Measurements from ENCODE around the gene ATP8B2.
"Not testable (repeated sequence)": the region's sequence is repeated elsewhere in the genome, so short reads cannot be mapped to it uniquely, and the experiment has no call there.

The ATP8B2 gene

DNA sequence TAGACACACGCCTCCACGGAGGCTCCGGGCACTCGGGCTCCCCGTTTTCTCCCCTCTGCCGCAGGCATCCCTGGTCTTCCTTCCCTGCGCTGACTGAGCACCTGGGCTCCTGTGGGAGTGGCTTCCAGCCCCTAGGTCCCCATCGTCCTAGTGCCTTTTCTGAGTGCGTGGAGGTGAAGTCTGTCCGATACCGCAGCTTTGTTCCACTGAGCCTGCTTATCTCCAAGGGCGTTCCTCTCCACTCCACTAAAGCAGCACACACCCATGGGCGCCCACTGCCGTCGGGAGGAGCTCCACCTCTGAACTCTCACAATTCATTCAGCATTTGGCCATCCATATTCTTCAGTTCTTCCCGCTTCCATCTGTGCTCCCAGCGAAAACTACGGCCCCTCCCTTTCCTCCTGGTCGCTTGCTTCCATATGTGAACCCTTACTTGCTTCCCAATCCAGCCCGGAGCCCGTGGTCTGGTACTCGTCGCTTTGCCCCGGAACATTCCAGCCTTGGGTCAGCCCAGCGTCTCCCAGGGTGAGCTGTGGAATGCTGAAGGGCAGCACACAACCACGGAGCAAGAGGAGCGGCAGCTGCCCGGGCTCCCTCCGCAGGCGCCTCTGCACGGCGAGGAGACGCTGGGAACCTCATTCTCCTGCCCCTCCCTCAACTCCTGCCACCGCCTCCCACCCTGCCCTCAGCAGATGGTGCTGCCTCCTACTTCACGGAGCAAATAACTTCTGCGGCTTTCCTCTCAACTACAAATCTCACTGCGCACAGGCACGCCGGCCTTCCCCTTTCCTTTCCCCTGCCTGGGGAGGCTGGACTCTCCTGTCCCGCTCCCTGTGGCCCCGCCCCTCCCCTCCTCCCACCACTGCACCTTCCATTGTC lies 27.5 kb downstream of the ATP8B2 start:
- no peak for TF ChIP-seq FOXM1 (IDR thresholded peaks at IDR 0.05; ENCODE audit: borderline replicate concordance)
- no peak for TF ChIP-seq CTBP1 (IDR thresholded peaks at IDR 0.05; ENCODE audit: borderline replicate concordance)
- TF ChIP-seq FOXA1 (IDR thresholded peaks at IDR 0.05) = no peak
- no peak for TF ChIP-seq BHLHE40 (IDR thresholded peaks at IDR 0.05; ENCODE audit: borderline replicate concordance)
- TF ChIP-seq HDGF (IDR thresholded peaks at IDR 0.05; ENCODE audit: borderline replicate concordance) = no peak
- TF ChIP-seq SP1 (IDR thresholded peaks at IDR 0.05) = no peak
- TF ChIP-seq ELF4 (IDR thresholded peaks at IDR 0.05) = no peak
- TF ChIP-seq LEF1 (IDR thresholded peaks at IDR 0.05; ENCODE audit: borderline replicate concordance) = no peak
- TF ChIP-seq FOXK2 (IDR thresholded peaks at IDR 0.05) = no peak
- TF ChIP-seq, protein P1, sequence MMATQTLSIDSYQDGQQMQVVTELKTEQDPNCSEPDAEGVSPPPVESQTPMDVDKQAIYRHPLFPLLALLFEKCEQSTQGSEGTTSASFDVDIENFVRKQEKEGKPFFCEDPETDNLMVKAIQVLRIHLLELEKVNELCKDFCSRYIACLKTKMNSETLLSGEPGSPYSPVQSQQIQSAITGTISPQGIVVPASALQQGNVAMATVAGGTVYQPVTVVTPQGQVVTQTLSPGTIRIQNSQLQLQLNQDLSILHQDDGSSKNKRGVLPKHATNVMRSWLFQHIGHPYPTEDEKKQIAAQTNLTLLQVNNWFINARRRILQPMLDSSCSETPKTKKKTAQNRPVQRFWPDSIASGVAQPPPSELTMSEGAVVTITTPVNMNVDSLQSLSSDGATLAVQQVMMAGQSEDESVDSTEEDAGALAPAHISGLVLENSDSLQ (IDR thresholded peaks at IDR 0.05) = no peak
- TF ChIP-seq TARDBP (IDR thresholded peaks at IDR 0.05) = no peak
- no peak for TF ChIP-seq ZNF384 (IDR thresholded peaks at IDR 0.05)
- TF ChIP-seq NFRKB (IDR thresholded peaks at IDR 0.05) = no peak
- no peak for TF ChIP-seq SUZ12 (IDR thresholded peaks at IDR 0.05)
- TF ChIP-seq ARNT (IDR thresholded peaks at IDR 0.05) = no peak
- POLR2A ChIA-PET = no interaction called here
- CTCF ChIA-PET = interaction anchor here (0.7 to 1.6 kb wide), 4 partner anchors 8 to 194 kb away, joined by 3 to 6 read pairs (median 4); no protein-coding TSS in a partner anchor
- no peak for DNase-seq (ENCODE audit: extremely low spot score)

DNA sequence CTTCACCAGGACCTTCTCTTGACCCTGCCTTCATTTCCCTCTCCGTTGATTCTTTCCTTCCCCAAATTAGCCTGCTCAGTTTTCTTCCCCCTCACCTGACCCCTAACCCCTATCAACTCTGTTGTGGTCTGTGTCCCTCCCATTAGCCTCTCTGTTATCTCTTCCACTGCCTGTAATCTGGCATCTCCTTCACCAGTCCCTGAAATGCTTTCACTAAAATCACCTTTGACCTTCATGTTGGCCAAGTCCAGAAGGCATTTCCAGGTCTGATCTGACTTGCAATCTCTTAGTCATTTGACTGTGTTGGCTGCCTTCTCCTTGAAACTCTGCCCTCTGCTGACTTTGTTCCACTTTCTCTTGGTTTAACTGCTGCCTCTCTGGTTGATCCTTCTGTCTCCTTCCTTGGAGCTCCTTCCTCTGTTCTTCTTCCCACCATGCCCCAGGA lies 28.2 kb downstream of the ATP8B2 start:
- TF ChIP-seq L3MBTL2 (conservative IDR thresholded peaks at IDR 0.05) = no peak
- TF ChIP-seq HDGF (IDR thresholded peaks at IDR 0.05; ENCODE audit: borderline replicate concordance) = no peak
- no peak for TF ChIP-seq BHLHE40 (IDR thresholded peaks at IDR 0.05; ENCODE audit: borderline replicate concordance)
- no peak for TF ChIP-seq NFRKB (IDR thresholded peaks at IDR 0.05)
- no peak for TF ChIP-seq ARNT (IDR thresholded peaks at IDR 0.05)
- TF ChIP-seq FOXM1 (IDR thresholded peaks at IDR 0.05; ENCODE audit: borderline replicate concordance) = no peak
- no peak for TF ChIP-seq FOXK2 (IDR thresholded peaks at IDR 0.05)
- no peak for TF ChIP-seq CTBP1 (IDR thresholded peaks at IDR 0.05; ENCODE audit: borderline replicate concordance)
- TF ChIP-seq, protein P1 (IDR thresholded peaks at IDR 0.05) = no peak
- TF ChIP-seq SUZ12 (IDR thresholded peaks at IDR 0.05) = no peak
- no peak for TF ChIP-seq SP1 (IDR thresholded peaks at IDR 0.05)
- TF ChIP-seq TARDBP (IDR thresholded peaks at IDR 0.05) = no peak
- no peak for TF ChIP-seq LEF1 (IDR thresholded peaks at IDR 0.05; ENCODE audit: borderline replicate concordance)
- TF ChIP-seq ZNF384 (IDR thresholded peaks at IDR 0.05) = no peak
- no peak for TF ChIP-seq FOXA1 (IDR thresholded peaks at IDR 0.05)
- no peak for TF ChIP-seq ELF4 (IDR thresholded peaks at IDR 0.05)
- POLR2A ChIA-PET = no interaction called here
- CTCF ChIA-PET = interaction anchor here (0.6 to 1.6 kb wide), 4 partner anchors 9 to 193 kb away, joined by 3 to 6 read pairs (median 4); no protein-coding TSS in a partner anchor
- DNase-seq (ENCODE audit: extremely low spot score) = peak; percentile 41

DNA sequence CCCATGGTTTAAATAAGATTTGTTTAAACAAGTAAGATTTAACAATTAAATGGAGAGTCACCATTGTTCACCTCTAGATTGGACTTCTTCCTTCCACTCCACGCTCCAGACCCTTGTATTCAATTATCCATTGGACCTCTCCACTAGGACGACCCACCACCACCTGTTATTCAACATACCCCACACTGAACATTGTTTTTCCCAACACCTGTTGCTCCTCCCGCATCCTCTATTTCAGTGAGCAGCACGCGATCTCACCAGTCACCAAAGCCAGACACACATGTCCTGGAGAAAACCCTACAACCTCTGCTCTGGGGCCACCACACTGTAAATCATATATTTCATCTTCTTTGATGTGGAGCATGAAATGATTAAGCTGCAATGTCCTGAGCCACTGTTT lies 28.6 kb downstream of the ATP8B2 start:
- DNase-seq (ENCODE audit: extremely low spot score) = peak; percentile 4
- CTCF ChIA-PET = interaction anchor here (0.6 to 1.6 kb wide), 4 partner anchors 9 to 193 kb away, joined by 3 to 6 read pairs (median 4); no protein-coding TSS in a partner anchor
- POLR2A ChIA-PET = no interaction called here
- TF ChIP-seq CTBP1 (IDR thresholded peaks at IDR 0.05; ENCODE audit: borderline replicate concordance) = no peak
- no peak for TF ChIP-seq SP1 (IDR thresholded peaks at IDR 0.05)
- no peak for TF ChIP-seq NFRKB (IDR thresholded peaks at IDR 0.05)
- TF ChIP-seq, protein P1 (IDR thresholded peaks at IDR 0.05) = no peak
- no peak for TF ChIP-seq ZNF384 (IDR thresholded peaks at IDR 0.05)
- no peak for TF ChIP-seq L3MBTL2 (conservative IDR thresholded peaks at IDR 0.05)
- TF ChIP-seq HDGF (IDR thresholded peaks at IDR 0.05; ENCODE audit: borderline replicate concordance) = no peak
- TF ChIP-seq FOXK2 (IDR thresholded peaks at IDR 0.05) = no peak
- no peak for TF ChIP-seq FOXM1 (IDR thresholded peaks at IDR 0.05; ENCODE audit: borderline replicate concordance)
- no peak for TF ChIP-seq LEF1 (IDR thresholded peaks at IDR 0.05; ENCODE audit: borderline replicate concordance)
- TF ChIP-seq ELF4 (IDR thresholded peaks at IDR 0.05) = no peak
- no peak for TF ChIP-seq ARNT (IDR thresholded peaks at IDR 0.05)
- no peak for TF ChIP-seq BHLHE40 (IDR thresholded peaks at IDR 0.05; ENCODE audit: borderline replicate concordance)
- TF ChIP-seq FOXA1 (IDR thresholded peaks at IDR 0.05) = no peak
- no peak for TF ChIP-seq TARDBP (IDR thresholded peaks at IDR 0.05)
- no peak for TF ChIP-seq SUZ12 (IDR thresholded peaks at IDR 0.05)

DNA sequence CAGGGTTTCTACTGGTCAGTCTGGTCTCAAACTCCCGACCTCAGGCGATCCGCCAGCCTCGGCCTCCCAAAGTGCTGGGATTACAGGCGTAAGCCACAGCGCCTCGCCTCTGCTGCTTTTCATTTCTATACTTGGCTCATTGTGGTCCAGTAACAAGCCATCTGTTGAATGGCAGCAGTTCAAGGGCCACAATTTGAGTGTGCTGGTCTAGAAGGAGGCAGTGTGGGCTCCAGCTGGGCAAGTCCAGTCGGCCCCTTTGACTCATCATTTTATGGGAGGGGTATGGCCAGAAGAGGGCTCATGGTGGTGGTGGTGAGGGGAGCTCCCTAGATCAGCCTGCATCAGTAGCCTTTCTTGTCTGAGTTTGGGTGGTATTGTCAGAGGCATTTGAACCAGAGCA lies 33.2 kb downstream of the ATP8B2 start:
- ChIA-PET CTCF (no interaction called here), POLR2A (no interaction called here)
- DNase-seq (ENCODE audit: extremely low spot score) = no peak

DNA sequence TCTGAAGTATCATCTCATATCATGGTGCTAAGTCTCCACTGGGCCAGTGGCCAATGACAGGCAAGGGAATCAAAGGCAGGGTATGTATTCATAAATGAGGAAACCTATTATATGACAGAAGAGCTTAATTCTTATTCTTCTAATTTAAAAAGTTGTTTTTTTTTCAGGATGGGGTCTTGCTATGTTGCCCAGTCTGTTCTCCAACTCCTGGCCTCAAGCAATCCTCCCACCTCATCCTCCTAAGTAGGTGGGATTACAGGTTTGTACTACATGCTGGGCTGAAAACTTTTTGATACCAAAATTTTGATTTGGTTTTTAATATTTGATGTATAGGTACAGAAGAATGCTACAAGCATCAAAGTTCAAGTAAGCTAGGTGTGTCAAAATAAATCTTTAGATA lies 35.0 kb downstream of the ATP8B2 start:
- no peak for DNase-seq (ENCODE audit: extremely low spot score)
- CTCF ChIA-PET = no interaction called here
- TF ChIP-seq TARDBP (IDR thresholded peaks at IDR 0.05) = no peak
- POLR2A ChIA-PET = no interaction called here

More for the DNA sequence above, 33.2 kb downstream of the ATP8B2 start:
- no peak for TF ChIP-seq LEF1 (IDR thresholded peaks at IDR 0.05; ENCODE audit: borderline replicate concordance)
- TF ChIP-seq L3MBTL2 (conservative IDR thresholded peaks at IDR 0.05) = no peak
- no peak for TF ChIP-seq BHLHE40 (IDR thresholded peaks at IDR 0.05; ENCODE audit: borderline replicate concordance)
- no peak for TF ChIP-seq ELF4 (IDR thresholded peaks at IDR 0.05)
- no peak for TF ChIP-seq ARNT (IDR thresholded peaks at IDR 0.05)
- no peak for TF ChIP-seq SUZ12 (IDR thresholded peaks at IDR 0.05)
- TF ChIP-seq FOXK2 (IDR thresholded peaks at IDR 0.05) = no peak

DNA sequence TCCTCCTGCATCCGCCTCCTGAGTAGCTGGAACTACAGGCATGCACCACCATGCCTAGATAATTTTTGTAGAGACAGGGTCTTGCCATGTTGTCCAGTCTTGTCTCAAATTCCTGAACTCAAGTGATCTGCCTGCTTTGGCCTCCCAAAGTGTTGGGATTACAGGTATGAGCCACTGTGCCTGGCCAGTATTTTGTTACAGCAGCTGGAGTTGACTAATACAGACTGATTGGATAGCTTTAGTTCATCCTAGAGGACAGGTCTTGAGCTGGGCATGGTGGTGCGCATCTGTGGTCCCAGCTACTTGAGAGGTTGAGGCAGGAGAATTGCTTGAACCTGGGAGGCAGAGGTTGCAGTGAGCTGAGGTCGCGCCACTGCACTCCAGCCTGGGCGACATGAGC lies 35.6 kb downstream of the ATP8B2 start:
- CTCF ChIA-PET; DNase-seq (ENCODE audit: extremely low spot score); POLR2A ChIA-PET: not testable (repeated sequence)
